IPS-15b (cell line): Measurements from ENCODE around the gene PFDN1.

ENCODE experiments used
- H3K27me3 ChIP-seq: one replicate; pipeline ENCODE4 v1.6.1; 2013; ENCODE audit warnings: low read length; ENCODE audit not compliant: control insufficient read depth, insufficient read depth
- H3K36me3 ChIP-seq: one replicate; pipeline ENCODE4 v1.6.1; 2013; ENCODE audit warnings: low read length; ENCODE audit not compliant: control insufficient read depth, insufficient read depth
- H3K4me1 ChIP-seq: one replicate; pipeline ENCODE4 v1.6.1; 2013; ENCODE audit warnings: mild to moderate bottlenecking, low read length; ENCODE audit not compliant: control insufficient read depth, insufficient read depth
- H3K4me3 ChIP-seq: one replicate; pipeline ENCODE4 v1.5.1; 2013; ENCODE audit warnings: low read depth, low read length
- H3K9ac ChIP-seq: one replicate; pipeline ENCODE4 v1.6.1; 2013; ENCODE audit warnings: low read depth, mild to moderate bottlenecking, low read length
- H3K9me3 ChIP-seq: one replicate; pipeline ENCODE4 v1.6.1; 2013; ENCODE audit warnings: mild to moderate bottlenecking, low read length; ENCODE audit not compliant: control insufficient read depth, insufficient read depth

Gene PFDN1

DNA sequence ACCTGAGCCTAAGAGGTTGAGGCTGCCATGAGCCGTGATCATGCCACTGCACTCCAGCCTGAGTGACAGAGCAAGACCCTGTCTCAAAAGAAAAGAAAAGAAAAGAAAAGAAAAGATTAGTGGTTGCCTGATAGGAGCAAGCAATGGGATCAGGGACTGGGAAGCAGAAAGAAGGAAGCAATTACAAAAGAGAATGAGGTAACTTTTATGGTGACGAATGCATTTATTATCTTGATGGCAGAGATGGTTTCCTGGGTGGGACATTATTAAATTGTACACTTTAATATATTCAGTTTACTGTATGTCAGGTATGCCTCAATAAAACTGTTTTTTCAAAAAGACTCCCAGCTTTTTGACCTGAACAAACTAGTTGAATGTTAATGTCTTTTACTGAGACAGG, 7.5 kb upstream of the PFDN1 start:
- Histone ChIP-seq H3K27me3 (no peaks in the 10 kb centered on the region), H3K9me3 (no peaks in the 10 kb centered on the region), H3K4me3 (no peak overlapping the region), H3K36me3 (no peaks in the 10 kb centered on the region), H3K4me1 (no peaks in the 10 kb centered on the region), H3K9ac (no peak overlapping the region)

DNA sequence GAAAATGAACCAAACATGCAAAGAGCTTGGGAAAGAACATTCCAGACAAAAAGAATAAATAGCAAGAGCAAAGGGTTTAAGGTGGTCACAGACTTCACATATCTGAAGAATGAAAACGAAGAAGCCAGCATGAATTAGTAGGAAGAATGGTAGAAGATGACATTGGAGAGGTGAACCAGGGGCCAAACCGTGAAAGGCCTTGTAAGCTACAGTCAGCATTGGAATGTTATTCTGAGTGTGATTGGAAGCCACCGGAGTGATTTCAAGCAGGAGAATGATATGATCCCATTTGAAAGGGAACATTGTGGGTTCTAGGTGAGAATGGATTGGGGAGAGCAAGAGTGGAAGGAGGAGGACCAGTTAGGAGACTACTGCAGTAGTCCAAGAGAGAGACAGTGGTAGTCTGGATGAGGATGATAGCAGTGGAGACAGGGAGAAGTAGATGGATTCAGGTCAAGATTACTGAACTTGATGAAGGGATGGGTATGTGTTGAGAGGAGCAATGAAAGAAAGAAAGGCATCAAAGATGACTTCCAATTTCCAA, 6.9 kb upstream of the PFDN1 start:
- Histone ChIP-seq H3K36me3 (no peaks in the 10 kb centered on the region), H3K4me1 (no peaks in the 10 kb centered on the region), H3K4me3 (no peak overlapping the region)

DNA sequence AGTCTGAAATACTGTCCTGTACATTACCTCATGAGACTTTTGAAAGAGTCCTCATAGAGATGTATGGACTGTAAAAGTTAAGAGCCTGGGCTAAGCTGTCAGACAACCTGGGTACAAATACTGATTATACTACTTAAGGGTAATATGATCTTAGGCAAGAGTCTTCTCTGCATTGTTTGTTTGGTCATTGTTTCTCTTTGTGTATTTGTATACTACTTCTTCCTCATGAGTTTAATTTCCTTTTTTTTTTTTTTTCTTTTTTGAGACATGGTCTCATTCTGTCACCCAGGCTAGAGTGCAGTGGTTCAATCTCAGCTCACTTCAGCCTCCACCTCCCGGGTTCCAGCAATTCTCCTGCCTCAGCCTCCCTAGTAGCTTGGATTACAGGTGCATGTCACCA, 2.6 kb upstream of the PFDN1 start:
- Histone ChIP-seq H3K36me3 (no peaks in the 10 kb centered on the region), H3K9ac (no peak overlapping the region), H3K9me3 (no peaks in the 10 kb centered on the region), H3K4me3 (no peak overlapping the region), H3K4me1 (no peaks in the 10 kb centered on the region), H3K27me3 (no peaks in the 10 kb centered on the region)

More for the DNA sequence above, 6.9 kb upstream of the PFDN1 start:
- no peaks in the 10 kb centered on the region for H3K27me3 ChIP-seq
- H3K9ac ChIP-seq = no peak overlapping the region
- H3K9me3 ChIP-seq = no peaks in the 10 kb centered on the region

DNA sequence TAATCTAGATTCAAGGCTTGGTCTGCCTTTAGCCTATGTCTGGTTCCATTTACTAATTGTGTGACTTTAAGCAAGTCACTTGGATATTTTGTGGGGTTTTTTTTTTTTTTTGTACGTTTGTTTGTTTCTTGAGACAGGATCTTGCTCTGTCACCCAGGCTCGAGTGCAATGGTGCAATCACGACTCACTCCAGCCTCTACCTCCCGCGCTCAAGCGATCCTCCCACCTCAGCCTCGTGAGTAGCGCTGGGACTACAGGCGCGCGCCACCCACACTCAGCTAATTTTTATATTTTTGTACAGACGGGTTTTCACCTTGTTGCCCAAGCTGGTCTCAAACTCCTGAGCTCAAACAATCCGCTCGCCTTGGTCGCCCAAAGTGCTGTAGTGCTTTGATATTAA, 1.1 kb upstream of the PFDN1 start:
- H3K36me3 ChIP-seq = no peaks in the 10 kb centered on the region
- no peak overlapping the region for H3K4me3 ChIP-seq
- no peaks in the 10 kb centered on the region for H3K27me3 ChIP-seq
- H3K9ac ChIP-seq = no peak overlapping the region
- no peaks in the 10 kb centered on the region for H3K9me3 ChIP-seq
- no peaks in the 10 kb centered on the region for H3K4me1 ChIP-seq

DNA sequence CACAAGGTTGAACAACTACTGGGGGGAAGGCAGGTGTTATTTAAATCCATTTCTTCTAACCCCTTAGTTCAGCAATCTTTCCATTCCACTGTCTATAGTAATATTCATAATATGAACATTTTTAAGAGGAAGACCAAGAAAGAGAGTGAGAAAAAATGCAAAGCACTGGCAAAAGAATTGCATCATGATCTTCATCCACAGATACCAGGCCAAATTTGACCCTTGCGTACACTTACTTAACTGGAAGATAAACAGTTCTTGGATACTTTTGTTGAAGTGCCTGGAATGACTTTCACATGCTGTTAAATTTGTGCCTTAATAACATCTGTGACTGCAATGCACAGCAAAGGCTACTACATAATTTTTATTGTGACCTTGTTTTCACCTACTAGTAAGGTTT, 1.8 kb downstream of the PFDN1 start:
- Histone ChIP-seq H3K9ac (no peak overlapping the region), H3K27me3 (no peaks in the 10 kb centered on the region), H3K4me3 (no peak overlapping the region), H3K9me3 (no peaks in the 10 kb centered on the region), H3K4me1 (no peaks in the 10 kb centered on the region), H3K36me3 (no peaks in the 10 kb centered on the region)

DNA sequence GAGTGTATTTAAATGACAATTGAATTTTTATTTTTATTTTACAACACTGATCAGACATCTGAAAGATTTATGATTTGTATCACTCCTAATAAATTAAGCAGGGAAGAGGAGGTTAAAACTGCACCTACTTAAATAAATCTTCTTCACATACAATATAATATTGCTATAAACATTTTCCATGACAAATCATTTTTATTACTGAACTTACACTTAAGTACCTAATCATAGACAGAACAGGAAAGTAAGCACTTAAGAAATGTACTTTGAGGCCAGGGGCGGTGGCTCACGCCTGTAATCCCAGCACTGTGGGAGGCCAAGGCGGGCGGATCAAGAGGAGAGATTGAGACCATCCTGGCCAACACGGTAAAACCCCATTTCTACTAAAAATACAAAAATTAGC, 3.8 kb downstream of the PFDN1 start:
- H3K9ac ChIP-seq = no peak overlapping the region
- H3K36me3 ChIP-seq = no peaks in the 10 kb centered on the region
- no peaks in the 10 kb centered on the region for H3K9me3 ChIP-seq
- H3K4me3 ChIP-seq = no peak overlapping the region
- peaks cover under 1% of the 10 kb centered on the region for H3K4me1 ChIP-seq
- H3K27me3 ChIP-seq = no peaks in the 10 kb centered on the region

DNA sequence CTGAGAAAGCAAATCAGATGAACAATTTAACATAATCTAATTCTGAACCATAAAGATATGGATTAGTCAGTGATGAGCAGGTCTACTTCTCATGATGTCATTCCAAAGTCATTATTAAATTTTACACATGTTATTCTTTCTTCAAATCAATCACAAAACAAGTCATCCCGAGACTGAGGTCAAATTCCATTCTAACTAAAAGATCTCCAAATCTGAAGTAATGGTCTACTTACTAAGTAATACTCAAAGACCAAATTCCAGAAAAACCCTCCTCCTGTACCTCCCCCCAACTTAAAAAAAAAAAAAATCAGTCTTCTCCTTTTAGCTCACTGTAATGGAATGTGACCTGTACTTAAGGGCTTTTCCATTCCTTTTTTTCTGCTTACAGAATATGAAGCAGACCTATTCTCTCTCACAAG, 4.7 kb downstream of the PFDN1 start:
- Histone ChIP-seq H3K4me1 (peaks cover 5% of the 10 kb centered on the region), H3K9me3 (no peaks in the 10 kb centered on the region), H3K36me3 (no peaks in the 10 kb centered on the region), H3K9ac (no peak overlapping the region), H3K4me3 (no peak overlapping the region), H3K27me3 (no peaks in the 10 kb centered on the region)

DNA sequence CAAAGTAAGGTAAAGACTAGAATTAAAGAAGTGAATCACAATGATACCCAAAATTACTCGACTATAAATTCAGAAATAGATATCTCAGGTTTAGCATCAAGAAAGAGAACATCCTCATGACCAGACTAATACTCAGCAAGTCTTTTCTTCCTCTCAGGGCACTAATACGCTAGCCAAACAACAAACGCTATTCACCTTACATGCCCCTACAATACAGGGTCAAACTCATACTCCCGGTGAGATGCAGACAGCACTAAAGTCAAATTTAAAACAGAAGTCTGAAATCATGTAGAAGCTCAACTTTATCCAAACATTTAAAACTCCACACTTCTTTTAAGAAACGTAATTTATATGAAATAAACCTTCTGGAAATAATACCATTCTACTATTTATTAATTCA, 5.6 kb downstream of the PFDN1 start:
- Histone ChIP-seq H3K4me1 (peaks cover 5% of the 10 kb centered on the region), H3K9ac (no peak overlapping the region), H3K9me3 (no peaks in the 10 kb centered on the region), H3K4me3 (no peak overlapping the region), H3K36me3 (no peaks in the 10 kb centered on the region), H3K27me3 (no peaks in the 10 kb centered on the region)

DNA sequence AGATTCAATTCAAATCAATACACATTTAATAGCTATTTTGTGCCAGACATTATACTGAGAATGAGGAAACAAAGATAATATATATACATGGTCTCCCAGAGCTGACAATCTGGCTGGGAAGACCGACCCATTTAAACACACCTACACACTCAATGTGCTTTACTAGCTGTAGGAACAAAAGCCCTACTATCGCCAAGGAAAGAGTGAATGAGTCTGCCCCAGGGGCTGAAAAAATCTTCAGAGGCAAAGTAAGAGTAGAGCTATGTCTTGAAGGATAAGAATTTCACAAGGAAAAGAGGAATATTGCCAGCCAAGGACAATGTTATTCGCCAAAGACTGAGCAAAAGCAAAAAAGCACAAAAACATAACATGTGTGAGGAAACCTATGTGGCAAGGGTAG, 6.6 kb downstream of the PFDN1 start:
- Histone ChIP-seq H3K4me1 (peaks cover 5% of the 10 kb centered on the region), H3K9ac (no peak overlapping the region)

DNA sequence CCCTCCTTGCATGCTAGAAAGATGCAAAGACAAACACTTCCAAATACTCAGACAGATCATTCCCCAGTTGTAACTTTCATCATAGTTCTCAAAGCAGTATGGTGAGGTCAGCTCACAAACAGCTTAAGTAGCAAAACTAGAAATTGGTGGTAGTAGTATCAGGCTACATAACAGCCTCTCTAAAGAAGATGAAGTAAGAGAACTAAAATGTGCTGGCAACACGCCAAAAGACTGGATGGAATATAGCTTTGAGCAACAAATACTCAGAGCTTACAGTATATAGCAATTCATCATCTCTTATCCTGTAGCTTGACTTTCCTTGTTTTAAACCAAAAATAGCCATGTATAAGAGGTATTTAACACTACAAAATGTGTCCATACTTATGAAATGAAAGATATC, 7.5 kb downstream of the PFDN1 start:
- H3K4me3 ChIP-seq = no peak overlapping the region
- H3K27me3 ChIP-seq = no peaks in the 10 kb centered on the region
- no peaks in the 10 kb centered on the region for H3K36me3 ChIP-seq
- H3K9ac ChIP-seq = no peak overlapping the region
- peaks cover 5% of the 10 kb centered on the region for H3K4me1 ChIP-seq
- no peaks in the 10 kb centered on the region for H3K9me3 ChIP-seq

More for the DNA sequence above, 6.6 kb downstream of the PFDN1 start:
- Histone ChIP-seq H3K9me3 (no peaks in the 10 kb centered on the region), H3K36me3 (no peaks in the 10 kb centered on the region), H3K27me3 (no peaks in the 10 kb centered on the region), H3K4me3 (no peak overlapping the region)

DNA sequence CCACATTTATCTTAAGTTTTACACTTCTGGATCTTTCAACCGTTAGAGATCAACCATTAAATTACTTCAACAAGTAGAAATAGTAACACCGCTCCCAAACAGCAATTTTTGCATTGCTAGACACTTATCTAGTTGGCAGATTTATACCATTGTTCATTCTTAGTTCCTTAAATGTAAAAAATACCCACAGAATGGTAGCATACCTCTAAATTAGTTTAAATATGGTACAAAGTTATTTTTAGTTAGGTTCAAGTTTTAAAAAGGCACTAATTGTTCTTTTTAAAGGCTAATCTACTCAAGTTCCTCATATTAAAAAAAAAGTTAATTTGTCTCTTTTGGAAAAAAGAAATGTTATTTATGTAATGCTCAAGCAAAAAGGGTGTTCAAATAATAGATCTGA, 8.1 kb downstream of the PFDN1 start:
- H3K4me1 ChIP-seq = peaks cover 5% of the 10 kb centered on the region
- H3K9ac ChIP-seq = no peak overlapping the region
- no peak overlapping the region for H3K4me3 ChIP-seq
- H3K36me3 ChIP-seq = no peaks in the 10 kb centered on the region
- no peaks in the 10 kb centered on the region for H3K27me3 ChIP-seq
- no peaks in the 10 kb centered on the region for H3K9me3 ChIP-seq

DNA sequence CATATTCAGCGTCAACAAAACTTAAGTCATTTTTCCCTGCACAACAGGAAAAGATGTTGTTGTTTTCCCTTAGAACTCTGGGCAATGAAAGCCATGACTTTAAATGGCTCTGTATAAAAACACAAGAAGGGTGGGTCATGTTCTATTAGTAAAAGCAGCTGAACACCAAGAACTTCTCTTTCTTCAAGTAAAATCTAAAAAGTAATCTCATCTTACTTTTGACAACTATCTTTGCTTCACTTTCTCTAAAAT, 9.1 kb downstream of the PFDN1 start:
- Histone ChIP-seq H3K9ac (no peak overlapping the region), H3K4me1 (peaks cover 5% of the 10 kb centered on the region), H3K4me3 (no peak overlapping the region), H3K36me3 (no peaks in the 10 kb centered on the region), H3K9me3 (no peaks in the 10 kb centered on the region), H3K27me3 (no peaks in the 10 kb centered on the region)
